Measurements from ENCODE around the gene SELENOF.

The SELENOF gene
- total RNA-seq = 47.7 to 129 (median 118) reads per million in 3 experiments

- peak; percentile 99 for DNase-seq
Measured at GRCh38 chr1:86913896-86914600, at the start of gene SELENOF. Gene SELENOF (minus strand): TSS chr1:86914126. CDS start chr1:86914111, 15 bp downstream.

- no peak for DNase-seq
Measured at GRCh38 chr1:86960548-86960947, 46.6 kb upstream of the SELENOF start.

- DNase-seq = no peak
Measured at GRCh38 chr1:86957221-86957620, 43.3 kb upstream of the SELENOF start.

GRCh38 chr1:86956221-86956620 lies 42.3 kb upstream of the SELENOF start:
- DNase-seq = no peak

GRCh38 chr1:86955678-86956077 lies 41.8 kb upstream of the SELENOF start:
- DNase-seq = no peak

GRCh38 chr1:86953167-86953566 lies 39.2 kb upstream of the SELENOF start:
- DNase-seq = no peak

GRCh38 chr1:86951430-86951829 lies 37.5 kb upstream of the SELENOF start:
- no peak for DNase-seq

- no peak for DNase-seq
Measured at GRCh38 chr1:86950712-86951419, 36.9 kb upstream of the SELENOF start.

- no peak for DNase-seq
Measured at GRCh38 chr1:86948212-86948611, 34.3 kb upstream of the SELENOF start.

GRCh38 chr1:86942743-86943142 lies 28.8 kb upstream of the SELENOF start:
- no peak for DNase-seq

GRCh38 chr1:86942042-86942441 lies 28.1 kb upstream of the SELENOF start:
- DNase-seq = no peak

- no peak for DNase-seq
Measured at GRCh38 chr1:86940599-86940998, 26.7 kb upstream of the SELENOF start.

- DNase-seq = no peak
Measured at GRCh38 chr1:86939406-86939805, 25.5 kb upstream of the SELENOF start.

- no peak for DNase-seq
Measured at GRCh38 chr1:86938855-86939254, 24.9 kb upstream of the SELENOF start.

- no peak for DNase-seq
Measured at GRCh38 chr1:86938450-86938849, 24.5 kb upstream of the SELENOF start.

- DNase-seq = no peak
Measured at GRCh38 chr1:86933562-86934377, 19.8 kb upstream of the SELENOF start.

GRCh38 chr1:86933051-86933450 lies 19.1 kb upstream of the SELENOF start:
- no peak for DNase-seq

- no peak for DNase-seq
Measured at GRCh38 chr1:86928819-86929218, 14.9 kb upstream of the SELENOF start.

- DNase-seq = no peak
Measured at GRCh38 chr1:86926883-86927282, 13.0 kb upstream of the SELENOF start.

- DNase-seq = no peak
Measured at GRCh38 chr1:86925742-86926141, 11.8 kb upstream of the SELENOF start.

GRCh38 chr1:86924324-86924960 lies 10.5 kb upstream of the SELENOF start:
- no peak for DNase-seq

- no peak for DNase-seq
Measured at GRCh38 chr1:86922445-86922844, 8.5 kb upstream of the SELENOF start.

GRCh38 chr1:86916752-86917151 lies 2.8 kb upstream of the SELENOF start:
- no peak for DNase-seq

Measured in central memory CD4-positive, alpha-beta T cell (primary cell).